Hepatocyte (in vitro differentiated cells): ENCODE measurements around the gene BHMT2. TPM values are rescaled to one million over a fixed set of nuclear protein-coding genes. Genes with fewer than 3 reads are reported as not detected.

Experiments used
- DNase-seq: peaks from one replicate; pipeline ENCODE4 v3.0.0-alpha.2; 2016; ENCODE audit warnings: low spot score
- H2AFZ ChIP-seq: fragments of 200-600 bp; sonication (generic); 2 replicates; pipeline ENCODE4 v1.6.0; 2016; ENCODE audit warnings: antibody characterized with exemption, mild to moderate bottlenecking
- H3K27ac ChIP-seq: fragments of 200-600 bp; sonication (generic); 2 replicates; pipeline ENCODE4 v1.5.1; 2016; ENCODE audit warnings: mild to moderate bottlenecking
- H3K27me3 ChIP-seq: fragments of 200-600 bp; sonication (generic); 2 replicates; pipeline ENCODE4 v1.6.1; 2016
- H3K36me3 ChIP-seq: fragments of 200-600 bp; sonication (generic); replicated peaks from 2 replicates; pipeline ENCODE4 v1.5.1; 2016; ENCODE audit warnings: low read depth; ENCODE audit not compliant: insufficient read depth
- H3K4me1 ChIP-seq: fragments of 200-600 bp; sonication (generic); 2 replicates; pipeline ENCODE4 v1.5.1; 2016; ENCODE audit warnings: mild to moderate bottlenecking, moderate library complexity; ENCODE audit not compliant: insufficient read depth
- H3K4me2 ChIP-seq: fragments of 200-600 bp; sonication (generic); 2 replicates; pipeline ENCODE4 v1.6.0; 2016
- H3K4me3 ChIP-seq: fragments of 200-600 bp; sonication (generic); 2 replicates; pipeline ENCODE4 v1.5.1; 2016; ENCODE audit warnings: mild to moderate bottlenecking
- H3K79me2 ChIP-seq: fragments of 200-600 bp; sonication (generic); 2 replicates; pipeline ENCODE4 v1.6.0; 2017; ENCODE audit warnings: mild to moderate bottlenecking
- H3K9me2 ChIP-seq: fragments of 200-600 bp; sonication (generic); replicated peaks from 2 replicates; pipeline ENCODE4 v1.6.0; 2017; ENCODE audit warnings: mild to moderate bottlenecking; ENCODE audit not compliant: insufficient read depth
- H3K9me3 ChIP-seq: fragments of 200-600 bp; sonication (generic); 2 replicates; pipeline ENCODE4 v1.5.1; 2016; ENCODE audit warnings: low read depth, mild to moderate bottlenecking
- H4K20me1 ChIP-seq: fragments of 200-600 bp; sonication (generic); 2 replicates; pipeline ENCODE4 v1.6.0; 2016; ENCODE audit warnings: mild to moderate bottlenecking; ENCODE audit not compliant: insufficient read depth, poor library complexity, severe bottlenecking
- EZH2 ChIP-seq: fragments of 200-600 bp; sonication (generic); IDR thresholded peaks from 2 replicates; pipeline ENCODE4 v1.6.1; 2016; ENCODE audit warnings: antibody characterized with exemption, mild to moderate bottlenecking, borderline replicate concordance
- EZH2phosphoT487 ChIP-seq: fragments of 200-600 bp; sonication (generic); IDR thresholded peaks from one replicate; pipeline ENCODE4 v1.6.1; 2018; ENCODE audit warnings: antibody characterized with exemption, mild to moderate bottlenecking, low read depth, moderate library complexity; ENCODE audit not compliant: unreplicated experiment, severe bottlenecking
- WGBS: methylation state at CpG from one replicate; pipeline ENCODE4 v1.1.6; 2016; ENCODE audit warnings: low lambda C conversion rate; ENCODE audit errors: missing lambda C conversion rate; 5-methylcytosine and 5-hydroxymethylcytosine counted together
- polyA plus RNA-seq: library from polyadenylated mRNA; unstranded; fragments of >200 nt; fragmentation: Nextera tagmentation; extraction: Ambion mirVana; gene quantifications from 2 replicates; pipeline ENCODE4 v1.2.1, GENCODE V29; 2016
- total RNA-seq: library from RNA; depleted of rRNA; stranded (reverse); fragments of >200 nt; gene quantifications from 2 replicates; pipeline ENCODE4 v1.2.3, GENCODE V29; 2014
- TF ChIP-seq, protein P1 (sequence below): fragments of 200-600 bp; sonication (generic); IDR thresholded peaks from 2 replicates; pipeline ENCODE4 v1.5.1; 2016; ENCODE audit warnings: antibody characterized with exemption, mild to moderate bottlenecking; ENCODE audit not compliant: poor library complexity

The BHMT2 gene
- total and polyA plus RNA-seq, 2 experiments from 2014 or later: not detected

DNA sequence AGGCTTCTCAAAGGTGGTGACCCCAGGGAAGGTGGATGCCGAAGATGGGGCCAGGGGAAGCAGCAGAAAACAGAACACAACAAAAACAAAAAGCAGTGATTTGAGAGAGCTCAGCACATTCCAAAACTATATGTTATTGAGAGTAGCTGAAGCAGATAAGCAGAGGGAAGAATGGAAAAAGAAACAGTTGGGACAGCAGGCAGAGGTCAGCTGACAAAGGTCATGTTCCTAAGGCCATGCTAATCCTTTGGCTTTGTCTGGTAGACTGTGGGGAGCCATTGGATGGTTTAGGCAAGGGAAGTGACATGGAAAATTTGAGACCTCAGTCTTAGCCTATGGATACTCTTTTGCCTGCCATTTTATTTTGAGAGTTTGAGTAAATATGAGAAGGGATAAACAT lies 14.6 kb upstream of the BHMT2 start:
- Histone ChIP-seq H3K27me3 (no peaks in the 10 kb centered on the region), H3K4me2 (no peak overlapping the region), H4K20me1 (no peaks in the 10 kb centered on the region), H3K79me2 (no peaks in the 10 kb centered on the region), H3K27ac (no peak overlapping the region), H3K9me2 (no peaks in the 10 kb centered on the region), H3K36me3 (no peaks in the 10 kb centered on the region), H3K9me3 (no peaks in the 10 kb centered on the region), H3K4me1 (no peaks in the 10 kb centered on the region), H2AFZ (no peak overlapping the region), H3K4me3 (no peak overlapping the region)
- 60% methylated on average over 1 of the region's 1 CpG for WGBS
- DNase-seq: no peak
- TF ChIP-seq EZH2 (no peak), EZH2phosphoT487 (no peak)
- TF ChIP-seq, protein P1, sequence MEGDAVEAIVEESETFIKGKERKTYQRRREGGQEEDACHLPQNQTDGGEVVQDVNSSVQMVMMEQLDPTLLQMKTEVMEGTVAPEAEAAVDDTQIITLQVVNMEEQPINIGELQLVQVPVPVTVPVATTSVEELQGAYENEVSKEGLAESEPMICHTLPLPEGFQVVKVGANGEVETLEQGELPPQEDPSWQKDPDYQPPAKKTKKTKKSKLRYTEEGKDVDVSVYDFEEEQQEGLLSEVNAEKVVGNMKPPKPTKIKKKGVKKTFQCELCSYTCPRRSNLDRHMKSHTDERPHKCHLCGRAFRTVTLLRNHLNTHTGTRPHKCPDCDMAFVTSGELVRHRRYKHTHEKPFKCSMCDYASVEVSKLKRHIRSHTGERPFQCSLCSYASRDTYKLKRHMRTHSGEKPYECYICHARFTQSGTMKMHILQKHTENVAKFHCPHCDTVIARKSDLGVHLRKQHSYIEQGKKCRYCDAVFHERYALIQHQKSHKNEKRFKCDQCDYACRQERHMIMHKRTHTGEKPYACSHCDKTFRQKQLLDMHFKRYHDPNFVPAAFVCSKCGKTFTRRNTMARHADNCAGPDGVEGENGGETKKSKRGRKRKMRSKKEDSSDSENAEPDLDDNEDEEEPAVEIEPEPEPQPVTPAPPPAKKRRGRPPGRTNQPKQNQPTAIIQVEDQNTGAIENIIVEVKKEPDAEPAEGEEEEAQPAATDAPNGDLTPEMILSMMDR: no peak

DNA sequence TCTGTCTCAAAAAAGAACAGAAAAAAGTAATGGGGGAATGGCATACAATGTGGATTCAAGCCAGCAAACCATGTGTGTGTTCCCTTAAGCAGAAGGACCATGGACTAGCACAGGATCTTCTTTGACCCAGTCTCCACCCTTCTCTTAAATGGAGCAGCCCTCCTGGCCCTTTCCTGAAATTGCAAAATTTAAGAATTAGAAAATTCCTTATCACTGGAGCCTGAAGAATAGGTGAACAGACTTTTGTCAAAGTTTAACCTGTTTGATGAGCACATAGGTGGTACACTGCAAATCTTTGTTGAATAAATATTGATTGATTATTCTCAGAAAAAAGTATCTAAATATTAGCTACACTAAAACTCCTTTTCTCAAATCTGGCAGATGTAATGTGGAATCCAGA lies 12.7 kb upstream of the BHMT2 start:
- Histone ChIP-seq H3K4me1 (no peaks in the 10 kb centered on the region), H3K9me2 (no peaks in the 10 kb centered on the region), H2AFZ (no peak overlapping the region), H3K36me3 (no peaks in the 10 kb centered on the region), H3K79me2 (no peaks in the 10 kb centered on the region), H3K9me3 (no peaks in the 10 kb centered on the region), H3K4me2 (no peak overlapping the region), H4K20me1 (no peaks in the 10 kb centered on the region), H3K27ac (no peak overlapping the region), H3K4me3 (no peak overlapping the region), H3K27me3 (no peaks in the 10 kb centered on the region)
- DNase-seq: no peak
- TF ChIP-seq EZH2phosphoT487 (no peak), EZH2 (no peak)
- TF ChIP-seq, protein P1: no peak

DNA sequence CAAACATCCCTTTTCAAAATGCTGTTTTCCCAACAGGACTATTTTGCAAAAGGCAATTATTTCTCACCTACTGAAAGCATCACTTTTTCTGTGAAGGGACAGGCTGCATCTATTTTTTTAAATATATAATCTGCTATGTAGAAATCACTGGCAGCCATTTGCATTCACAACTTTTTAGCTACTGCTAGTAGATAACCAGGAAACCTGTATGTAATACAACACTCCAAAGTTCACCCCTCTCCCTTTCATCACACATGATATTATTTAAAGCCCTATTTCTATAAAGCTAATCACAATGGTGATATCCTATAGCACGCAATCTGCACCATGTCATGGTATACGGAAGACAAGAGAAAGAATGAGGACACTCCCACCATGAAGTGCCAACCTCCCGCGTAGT lies 9.9 kb upstream of the BHMT2 start:
- 97% methylated on average over 4 of the region's 4 CpGs for WGBS

More for the DNA sequence above, 9.9 kb upstream of the BHMT2 start:
- Histone ChIP-seq H3K4me2 (no peak overlapping the region), H3K9me2 (no peaks in the 10 kb centered on the region), H4K20me1 (no peaks in the 10 kb centered on the region), H3K27me3 (no peaks in the 10 kb centered on the region), H3K4me3 (no peak overlapping the region), H3K9me3 (no peaks in the 10 kb centered on the region), H3K79me2 (no peaks in the 10 kb centered on the region), H3K27ac (no peak overlapping the region), H3K4me1 (no peaks in the 10 kb centered on the region), H2AFZ (no peak overlapping the region), H3K36me3 (no peaks in the 10 kb centered on the region)
- TF ChIP-seq EZH2 (no peak), EZH2phosphoT487 (no peak)
- TF ChIP-seq, protein P1: no peak
- no peak for DNase-seq
